Transverse colon (tissue), 4 donors: Measurements from ENCODE around the gene STAC2. TPM values are rescaled to one million over a fixed set of nuclear protein-coding genes. Genes with fewer than 3 reads are reported as not detected.

Source experiments
- total RNA-seq, 4 donors: library from RNA; depleted of rRNA; stranded (reverse); fragments of >200 nt; gene quantifications; one replicate each; pipeline ENCODE4 v1.1.0, GENCODE V29; 2016

The STAC2 gene
- total RNA-seq, 4 donors from 2014 or later, result not detected

Other genes with a start within 250 kb of the STAC2 start
- gene PLXDC1, start 74.3 kb downstream of the STAC2 start, total RNA-seq, result 10 to 100 TPM in 1 of 4 donors, 1 to 10 TPM in 3; 1.6 to 26.2 (median 4.3) TPM
- gene ARL5C, start 59.8 kb downstream of the STAC2 start, total RNA-seq, result not detected
- gene CACNB1, start 28.3 kb downstream of the STAC2 start, total RNA-seq, result 10 to 100 TPM; 10.1 to 21.7 (median 11.6) TPM
- gene RPL19, start 25.7 kb downstream of the STAC2 start, total RNA-seq, result 1,000 to 10,000 TPM; 1,146 to 2,715 (median 2,002) TPM
- 10 to 100 TPM; 13.8 to 49.4 (median 23.1) TPM for gene FBXL20, start 175.7 kb upstream of the STAC2 start, total RNA-seq
- 10 to 100 TPM in 3 of 4 donors, 1 to 10 TPM in 1; 4.8 to 20.9 (median 18.7) TPM for gene MED1, start 225.3 kb upstream of the STAC2 start, total RNA-seq
- gene CDK12, start 235.5 kb upstream of the STAC2 start, total RNA-seq, result 10 to 100 TPM; 31.4 to 66.5 (median 49.4) TPM